ACHN (cell line): Measurements from ENCODE around the gene IRAK2.

ENCODE experiments used
- DNase-seq: peaks from one replicate; pipeline ENCODE4 v3.0.0-alpha.2; 2015
- in situ Hi-C: cut with HindIII; loops from 2 replicates; pipeline ENCODE4 v1.10.0; 2017; ENCODE audit warnings: low sequenced_read_pairs, low pct_ligation_motif_present, low pct_unique_long_range_greater_than_20kb

The IRAK2 gene

DNA sequence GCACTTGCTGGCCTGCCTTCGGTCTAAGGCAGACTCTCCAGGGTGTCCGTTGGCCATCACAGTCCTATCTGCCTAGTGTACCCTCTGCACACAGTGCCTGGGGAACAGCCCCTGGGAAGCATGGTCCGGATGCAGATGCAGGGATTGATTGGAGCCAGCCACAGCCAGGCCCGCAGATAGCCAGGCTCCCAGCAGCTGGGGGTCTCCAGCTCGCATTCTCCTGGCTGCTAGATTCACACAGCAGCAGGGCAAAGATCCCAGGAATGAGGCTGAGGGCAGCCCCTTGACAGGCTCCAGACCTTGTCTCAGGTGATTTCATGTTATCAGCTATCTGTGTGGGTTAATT lies 41.4 kb downstream of the IRAK2 start:
- DNase-seq, result no peak
- in situ Hi-C loops, result no loop called here

DNA sequence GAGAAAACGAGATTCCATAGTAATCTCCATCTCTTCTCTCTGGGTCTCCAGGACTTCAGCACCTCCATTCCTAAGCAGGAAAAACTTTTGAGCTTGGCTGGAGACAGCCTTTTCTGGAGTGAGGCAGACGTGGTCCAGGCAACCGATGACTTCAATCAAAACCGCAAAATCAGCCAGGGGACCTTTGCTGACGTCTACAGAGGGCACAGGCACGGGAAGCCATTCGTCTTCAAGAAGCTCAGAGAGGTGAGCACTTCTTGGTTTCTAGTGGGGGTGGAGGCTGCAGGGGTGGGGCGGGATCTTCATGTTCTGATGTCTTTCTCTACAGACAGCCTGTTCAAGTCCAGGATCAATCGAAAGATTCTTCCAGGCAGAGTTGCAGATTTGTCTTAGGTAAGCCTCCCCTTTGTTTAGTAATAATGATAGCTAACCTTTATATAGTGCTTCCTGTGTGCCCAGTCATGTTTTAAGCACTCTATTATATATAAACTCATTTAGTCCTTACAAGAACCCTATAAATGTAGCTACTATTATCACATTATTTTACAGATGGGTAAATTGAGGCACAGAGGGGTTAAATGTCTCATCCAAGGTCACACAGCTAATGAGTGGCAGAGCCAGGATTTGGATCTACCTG lies 48.6 kb downstream of the IRAK2 start:
- in situ Hi-C loops, result no loop called here
- DNase-seq, result no peak

DNA sequence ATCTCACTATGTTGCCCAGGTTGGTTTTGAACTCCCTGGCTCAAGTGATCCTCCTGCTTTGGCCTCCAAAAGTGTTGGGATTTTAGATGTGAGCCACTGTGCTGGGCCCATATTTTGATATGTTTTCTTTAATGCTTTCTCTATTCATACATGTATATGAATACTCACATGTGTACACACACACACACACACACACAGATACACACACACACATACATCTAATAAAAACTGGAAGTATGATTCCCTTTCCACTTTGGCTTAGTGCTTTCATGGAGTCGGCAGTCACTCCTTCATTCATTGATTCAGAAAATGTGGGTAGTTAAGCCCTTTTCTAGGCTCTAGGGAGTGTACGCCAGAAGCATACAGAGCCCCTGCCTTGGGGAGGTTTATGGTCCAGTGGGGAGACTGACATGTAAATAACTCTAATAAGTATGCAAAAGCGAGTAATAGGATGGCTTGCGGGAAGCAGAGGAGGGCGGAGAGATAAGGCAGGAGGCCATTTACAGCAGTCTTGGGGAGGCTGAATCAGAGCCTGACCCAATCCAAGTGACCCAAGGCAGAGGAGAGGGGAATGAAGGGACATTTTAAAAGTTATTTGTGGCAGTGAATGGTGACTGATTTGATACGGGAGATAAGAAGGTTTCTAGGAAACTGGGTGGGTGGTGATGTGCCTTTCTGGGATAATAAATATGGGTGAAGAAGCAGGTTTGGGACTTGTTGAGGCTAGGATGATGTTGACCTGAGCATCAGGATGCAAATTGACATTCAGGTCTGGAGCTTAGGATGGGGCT lies 51.1 kb downstream of the IRAK2 start:
- DNase-seq, result no peak
- in situ Hi-C loops, result no loop called here

DNA sequence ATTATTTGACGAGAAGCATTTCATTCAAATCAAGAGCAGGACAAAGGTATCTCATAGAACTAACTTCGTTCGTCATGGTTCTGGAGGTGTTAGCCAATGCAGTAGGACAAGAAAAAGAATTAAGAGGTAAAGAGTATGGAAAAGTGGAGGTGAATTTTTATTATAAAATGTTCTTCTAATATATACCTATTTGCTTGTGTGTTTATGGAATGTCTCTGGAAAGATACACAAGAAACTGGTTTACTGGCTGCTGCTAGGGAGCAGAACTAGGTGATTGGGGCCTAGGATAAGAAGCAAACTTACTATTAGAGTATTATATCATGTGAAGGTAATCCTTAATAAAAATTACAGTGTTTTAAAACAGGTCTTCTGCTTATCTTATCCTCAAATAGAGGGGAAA lies 52.6 kb downstream of the IRAK2 start:
- in situ Hi-C loops, result no loop called here
- DNase-seq, result no peak

DNA sequence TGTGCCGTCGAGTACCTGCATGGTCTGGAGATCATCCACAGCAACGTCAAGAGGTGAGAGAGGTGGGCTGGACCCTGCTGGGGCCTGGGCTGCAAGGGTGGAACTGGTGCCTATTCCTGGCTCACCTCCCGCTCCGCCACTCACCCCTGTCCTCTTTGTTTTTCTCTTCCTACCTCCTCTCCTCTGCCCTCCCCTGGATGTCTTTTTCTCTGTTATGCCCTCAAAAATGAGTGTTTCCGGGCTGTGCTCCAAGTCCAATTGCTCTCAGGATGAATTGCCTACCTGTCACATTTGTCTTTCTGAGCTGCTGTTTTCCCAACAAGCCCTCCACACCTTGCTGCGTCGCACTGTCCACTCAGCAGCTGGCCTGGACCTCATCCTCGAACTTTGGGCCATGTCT lies 55.0 kb downstream of the IRAK2 start:
- no peak for DNase-seq
- in situ Hi-C loops, result no loop called here

DNA sequence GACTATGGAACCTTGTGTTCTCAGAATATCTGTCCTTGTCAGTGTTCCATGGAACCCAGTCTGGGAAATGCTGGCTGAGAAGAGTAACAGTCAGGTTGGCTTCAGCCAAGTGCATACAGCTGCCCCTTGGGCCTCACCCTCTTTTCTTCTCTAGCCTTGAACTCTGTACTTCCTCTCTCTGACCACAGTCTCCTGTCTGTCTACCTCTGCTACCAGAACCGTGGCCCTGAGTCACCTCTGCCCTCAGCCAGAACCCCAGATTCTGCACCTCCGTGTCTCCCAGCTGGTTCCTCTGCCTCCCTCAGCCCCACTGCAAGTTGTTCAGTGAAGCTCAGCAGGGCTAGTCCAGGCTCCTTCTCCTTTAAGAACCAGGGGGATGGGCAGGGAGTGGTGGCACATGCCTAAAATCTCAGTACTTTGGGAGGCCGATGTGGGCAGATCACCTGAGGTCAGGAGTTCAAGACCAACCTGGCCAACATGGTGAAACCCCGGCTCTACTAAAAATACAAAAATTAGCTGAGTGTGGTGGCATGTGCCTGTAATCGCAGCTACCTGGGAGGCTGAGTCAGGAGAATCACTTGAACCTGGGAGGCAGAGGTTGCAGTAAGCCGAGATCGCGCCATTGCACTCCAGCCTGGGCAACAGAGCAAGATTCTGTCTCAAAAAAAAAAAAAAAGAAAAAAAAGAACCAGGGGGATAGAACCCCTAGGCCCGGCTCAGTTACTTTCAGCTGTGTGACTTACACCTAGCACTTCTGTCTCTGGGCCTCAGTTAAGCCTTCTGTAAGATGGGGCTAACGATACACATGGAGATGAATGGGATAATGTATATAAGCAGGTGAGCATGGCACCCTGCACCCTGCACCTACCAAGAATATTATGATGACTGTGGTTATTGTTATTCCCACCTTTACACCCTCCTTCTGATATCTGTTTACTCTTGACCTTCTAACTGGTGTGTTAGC lies 59.2 kb downstream of the IRAK2 start:
- in situ Hi-C loops, result no loop called here
- DNase-seq, result no peak

DNA sequence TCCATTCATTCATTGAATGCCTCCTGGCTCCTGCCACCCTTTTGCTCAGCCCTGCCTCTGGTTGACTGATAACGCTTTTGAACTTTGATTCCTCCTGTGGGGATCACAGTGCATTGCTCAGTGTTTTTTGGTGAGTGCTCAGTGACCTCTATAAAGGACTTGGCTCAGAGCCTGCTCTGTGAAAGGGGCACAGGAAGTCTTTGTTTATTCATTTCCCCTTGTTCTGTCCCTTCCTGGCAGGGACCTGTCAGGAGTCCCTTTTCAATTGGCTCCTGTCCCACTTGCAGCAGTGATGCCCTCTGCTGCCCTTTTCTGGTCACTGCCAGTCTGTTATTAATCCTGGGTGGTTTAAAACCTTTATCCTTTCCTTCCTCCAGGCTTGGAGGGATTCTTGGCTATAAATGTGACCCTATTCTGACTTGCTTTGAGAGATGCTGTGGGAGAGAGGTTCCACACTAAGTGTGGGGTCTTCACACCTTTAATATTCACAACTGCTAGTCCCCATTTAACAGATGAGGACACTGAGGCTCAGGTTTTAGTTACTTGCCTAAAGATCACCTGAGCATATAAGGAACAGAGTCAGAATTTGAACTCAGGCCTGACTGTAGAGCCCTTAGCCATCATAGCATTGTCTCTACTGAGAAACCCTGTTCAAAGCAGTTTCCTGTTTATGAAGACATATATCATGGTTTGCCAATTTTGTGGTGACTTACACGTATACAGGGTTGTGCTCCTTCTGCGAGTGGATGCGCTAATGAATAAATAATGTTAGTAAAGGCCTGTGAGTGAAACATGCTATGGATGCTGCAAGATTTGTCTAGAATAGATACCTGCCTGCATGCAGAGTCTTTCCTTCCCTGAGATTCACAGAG lies 60.3 kb downstream of the IRAK2 start:
- peak; percentile 72 for DNase-seq
- in situ Hi-C loops, result no loop called here

DNA sequence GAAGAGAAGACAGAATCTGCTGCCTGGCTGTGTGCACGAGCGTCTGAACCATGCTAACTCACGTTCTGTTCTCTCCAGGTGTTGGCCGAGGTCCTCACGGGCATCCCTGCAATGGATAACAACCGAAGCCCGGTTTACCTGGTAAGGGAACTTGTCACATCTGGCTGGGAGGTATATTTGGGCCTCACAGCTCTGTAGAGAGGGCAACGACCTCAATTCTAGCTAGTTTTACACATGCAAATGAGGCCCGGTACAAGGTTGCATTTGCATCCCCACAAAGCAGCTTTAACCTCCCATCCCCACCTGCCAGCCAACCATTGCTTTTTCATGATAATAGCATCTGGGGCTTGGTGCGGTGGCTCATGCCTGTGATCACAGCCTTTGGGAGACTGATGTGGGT lies 61.6 kb downstream of the IRAK2 start:
- DNase-seq, result no peak
- in situ Hi-C loops, result no loop called here

DNA sequence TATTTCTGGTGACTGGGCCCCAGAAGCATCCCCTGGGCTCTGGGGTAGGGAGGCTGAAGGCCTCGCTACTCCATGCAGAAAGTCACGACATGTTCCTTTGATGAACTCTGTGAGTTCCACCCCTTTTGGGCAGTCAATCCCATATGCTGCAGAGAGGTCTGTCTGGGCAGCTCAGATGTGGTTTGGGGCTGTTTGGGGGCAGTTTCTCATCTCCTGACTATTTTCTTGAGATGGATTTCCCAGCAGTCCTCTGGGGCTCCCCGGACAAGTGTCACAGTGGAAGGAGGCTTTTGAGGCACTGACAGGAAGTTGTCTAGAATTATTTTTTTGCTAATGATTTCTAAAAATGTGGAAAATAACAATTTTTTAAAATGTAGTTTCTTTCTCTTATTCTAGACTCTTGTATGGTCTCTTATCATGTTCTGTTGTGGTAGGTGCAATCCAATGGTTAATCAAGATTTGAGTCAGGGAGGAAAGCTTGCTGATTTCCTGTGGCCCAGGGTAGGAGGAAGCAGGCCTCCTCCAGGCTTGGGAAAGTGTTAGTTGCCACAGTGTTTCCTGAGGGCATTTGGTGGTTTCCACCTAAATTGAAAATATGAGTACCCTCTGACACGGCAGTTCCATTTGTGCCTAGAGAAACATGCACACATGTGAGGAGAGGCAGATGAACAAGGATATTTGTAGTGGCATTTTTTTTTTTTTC lies 63.7 kb downstream of the IRAK2 start:
- in situ Hi-C loops, result no loop called here

DNA sequence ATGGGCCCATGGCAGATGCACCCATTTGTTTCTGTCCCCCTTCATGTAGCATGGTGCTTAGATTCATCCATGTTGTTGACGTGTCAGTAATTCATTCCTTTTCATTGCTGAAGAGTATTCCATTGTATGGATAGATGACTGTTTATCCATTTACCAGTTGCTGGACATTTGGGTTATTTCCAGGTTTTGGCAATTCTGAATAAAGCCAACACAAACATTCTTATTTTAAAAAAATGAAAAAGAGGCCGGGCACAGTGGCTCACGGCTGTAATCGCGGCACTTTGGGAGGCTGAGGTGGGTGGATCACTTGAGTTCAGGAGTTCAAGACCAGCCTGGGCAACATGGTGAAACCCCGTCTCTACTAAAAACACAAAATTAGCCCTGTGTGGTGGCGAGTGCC lies 64.9 kb downstream of the IRAK2 start:
- in situ Hi-C loops, result no loop called here
- DNase-seq, result no peak

More for the DNA sequence above, 63.7 kb downstream of the IRAK2 start:
- DNase-seq, result no peak

DNA sequence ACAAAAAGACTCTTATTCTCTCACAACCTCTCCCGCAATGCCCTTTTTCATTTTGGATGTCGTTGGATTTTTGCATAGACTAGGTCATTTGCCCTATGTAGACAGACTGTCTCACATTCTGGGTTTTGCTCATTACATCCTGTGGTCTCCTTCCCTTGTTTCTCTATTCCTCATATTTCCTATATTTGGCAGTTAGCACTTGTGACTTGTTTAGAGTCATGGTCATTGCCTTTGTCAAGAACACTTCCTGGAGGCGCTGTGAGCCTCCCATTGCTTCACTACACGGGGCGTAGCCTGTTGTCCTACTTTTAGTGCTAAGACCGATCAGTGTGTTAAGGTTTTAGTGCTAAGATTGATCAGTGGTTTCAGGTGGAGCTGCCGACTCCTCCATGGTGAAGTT lies 67.4 kb downstream of the IRAK2 start:
- DNase-seq, result no peak
- in situ Hi-C loops, result no loop called here

DNA sequence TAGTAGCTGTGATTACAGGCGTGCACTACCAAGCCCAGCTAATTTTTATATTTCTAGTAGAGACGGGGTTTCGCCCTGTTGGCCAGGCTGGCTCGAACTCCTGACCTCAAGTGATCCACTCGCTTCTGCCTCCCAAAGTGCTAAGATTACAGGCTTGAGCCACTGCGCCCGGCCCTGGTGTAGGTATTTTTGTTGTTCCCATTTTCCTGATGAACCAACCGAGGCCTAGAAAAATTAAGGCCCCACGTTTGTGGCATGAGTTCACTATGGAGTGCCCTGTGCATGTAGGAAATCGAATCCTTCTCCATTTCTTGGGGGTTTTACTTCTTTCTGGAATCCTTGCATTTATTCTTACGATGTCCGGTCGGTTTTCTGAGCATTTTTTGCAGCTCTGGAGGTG lies 69.3 kb downstream of the IRAK2 start:
- no peak for DNase-seq
- in situ Hi-C loops, result no loop called here

DNA sequence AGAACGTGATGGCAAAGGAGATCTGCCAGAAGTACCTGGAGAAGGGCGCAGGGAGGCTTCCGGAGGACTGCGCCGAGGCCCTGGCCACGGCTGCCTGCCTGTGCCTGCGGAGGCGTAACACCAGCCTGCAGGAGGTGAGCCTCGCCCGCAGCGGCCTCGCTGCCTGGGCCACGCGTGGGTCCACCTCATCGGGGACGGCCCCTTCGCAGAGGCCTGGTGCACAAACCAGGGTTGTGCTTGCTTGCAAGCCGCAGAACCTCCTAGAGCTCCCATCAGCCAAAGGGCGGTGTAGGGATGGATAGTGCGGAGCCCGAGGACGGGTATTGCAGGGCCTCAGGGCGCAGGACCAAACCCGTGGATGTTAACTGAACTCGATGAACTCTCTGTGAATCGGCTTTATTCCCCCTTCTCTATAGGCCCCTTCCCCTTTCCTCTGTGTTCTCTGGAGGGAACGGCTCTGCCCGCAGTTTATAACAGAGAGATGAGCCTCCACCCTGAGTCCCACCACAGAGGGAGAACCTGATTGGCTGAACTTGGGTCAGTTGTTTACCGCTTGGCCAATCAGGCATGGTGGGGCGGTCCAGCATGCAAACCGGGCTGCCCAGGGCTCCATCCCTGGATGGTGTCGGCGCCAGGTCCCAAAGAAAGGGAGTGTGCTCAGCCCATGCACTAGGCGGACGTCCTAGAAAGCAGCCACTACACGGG lies 70.0 kb downstream of the IRAK2 start:
- in situ Hi-C loops, result no loop called here
- no peak for DNase-seq

DNA sequence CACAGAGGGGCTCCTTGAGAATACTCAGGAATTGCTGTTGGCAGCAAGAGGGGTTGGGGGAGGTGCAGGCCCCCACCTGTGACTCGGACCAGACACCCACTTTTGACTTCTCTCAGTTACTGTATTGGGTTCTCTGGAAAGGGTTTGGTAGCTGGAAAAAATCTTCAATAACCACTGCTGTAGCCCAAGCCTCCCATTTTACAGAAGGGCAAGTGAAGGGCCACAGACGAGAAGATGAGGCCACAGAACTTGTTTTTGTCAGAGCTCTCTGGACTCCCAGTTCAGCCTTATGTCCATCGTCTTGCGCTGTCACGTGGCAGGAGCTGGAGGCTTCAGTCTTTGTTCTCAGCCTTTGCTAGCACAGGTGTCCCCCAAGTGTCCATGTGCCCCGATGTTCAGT lies 70.8 kb downstream of the IRAK2 start:
- in situ Hi-C loops, result no loop called here

DNA sequence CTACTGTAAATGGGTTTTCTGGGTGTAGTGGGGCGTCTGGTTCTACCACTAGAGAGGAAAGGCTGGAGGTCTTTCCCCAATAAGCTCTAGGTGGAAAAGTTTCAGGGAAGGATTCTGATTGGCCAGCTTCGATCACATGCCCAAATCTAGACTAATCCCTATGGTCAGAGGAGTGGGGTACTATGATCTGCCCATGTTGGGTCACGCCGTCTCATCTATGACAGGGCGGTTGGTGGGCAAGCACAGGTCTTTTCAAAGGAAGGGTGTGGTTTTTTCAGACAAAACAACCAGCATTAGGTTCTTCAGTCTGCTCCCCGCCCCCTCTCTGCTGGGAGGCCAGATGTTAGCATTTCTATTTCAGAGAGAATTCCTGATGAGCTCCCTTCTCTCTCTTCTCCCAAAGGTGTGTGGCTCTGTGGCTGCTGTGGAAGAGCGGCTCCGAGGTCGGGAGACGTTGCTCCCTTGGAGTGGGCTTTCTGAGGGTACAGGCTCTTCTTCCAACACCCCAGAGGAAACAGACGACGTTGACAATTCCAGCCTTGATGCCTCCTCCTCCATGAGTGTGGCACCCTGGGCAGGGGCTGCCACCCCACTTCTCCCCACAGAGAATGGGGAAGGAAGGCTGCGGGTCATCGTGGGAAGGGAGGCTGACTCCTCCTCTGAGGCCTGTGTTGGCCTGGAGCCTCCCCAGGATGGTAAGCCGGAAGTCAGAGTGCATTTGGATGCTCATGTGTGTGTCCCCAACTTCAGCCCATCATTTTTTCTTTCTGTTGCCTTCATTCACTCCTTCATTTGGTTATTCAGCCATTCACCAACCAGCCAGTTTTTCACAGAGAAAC lies 73.8 kb downstream of the IRAK2 start:
- in situ Hi-C loops, result no loop called here
- DNase-seq, result no peak

More for the DNA sequence above, 70.8 kb downstream of the IRAK2 start:
- no peak for DNase-seq

DNA sequence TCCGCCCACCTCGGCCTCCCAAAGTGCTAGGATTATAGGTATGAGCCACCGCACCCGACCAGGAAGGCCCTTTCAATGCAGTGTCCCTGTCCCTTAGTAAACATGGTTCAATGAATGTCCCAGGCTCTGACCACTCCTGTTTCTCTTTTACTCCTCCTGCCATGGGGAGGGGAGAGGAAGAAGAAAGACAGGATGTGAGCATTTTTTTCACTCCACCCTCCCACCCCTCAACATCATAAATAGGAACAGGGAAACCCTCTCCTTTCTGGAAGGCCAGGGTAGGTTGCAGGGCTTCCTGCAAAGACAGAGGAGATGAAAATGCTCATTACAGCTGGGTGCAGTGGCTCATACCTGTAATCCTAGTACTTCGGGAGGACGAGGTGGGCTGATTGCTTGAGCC lies 76.1 kb downstream of the IRAK2 start:
- in situ Hi-C loops, result no loop called here
- no peak for DNase-seq
